Bronchial epithelial cell (primary cell): Measurements from ENCODE around the gene SLC66A2. TPM values are rescaled to one million over a fixed set of nuclear protein-coding genes. Genes with fewer than 3 reads are reported as not detected.

Experiments used
- DNase-seq: peaks from one replicate; pipeline ENCODE4 v3.0.0-alpha.2; 2010; ENCODE audit warnings: low read depth
- FAIRE-seq: peaks from 2 replicates; lab custom pipeline; 2011; peaks lifted over from hg19 to GRCh38; lab: Jason Lieb, UNC
- H3K27me3 ChIP-seq: 2 replicates; pipeline ENCODE4 v1.5.1; 2011; ENCODE audit warnings: low read length; ENCODE audit not compliant: control insufficient read depth, insufficient read depth
- H3K36me3 ChIP-seq: 2 replicates; pipeline ENCODE4 v1.5.1; 2011; ENCODE audit warnings: low read length; ENCODE audit not compliant: control insufficient read depth, insufficient read depth
- H3K4me3 ChIP-seq: 2 replicates; pipeline ENCODE4 v1.5.1; 2011; ENCODE audit warnings: mild to moderate bottlenecking, low read depth, low read length, control low read depth
- CTCF ChIP-seq: IDR thresholded peaks from 2 replicates; pipeline ENCODE4 v1.5.1; 2011; ENCODE audit warnings: mild to moderate bottlenecking, moderate library complexity, low read length, control low read depth, inconsistent platforms; ENCODE audit not compliant: insufficient read depth, severe bottlenecking
- total RNA-seq: library from RNA; depleted of rRNA; stranded (reverse); fragments of >200 nt; gene quantifications from 2 replicates; pipeline ENCODE4 v1.2.1, GENCODE V29; 2014

Gene SLC66A2
- total RNA-seq, 1 donor from 2014 or later, result 60.6 TPM

GRCh38 chr18:79982736-79983135 lies 31.3 kb upstream of the SLC66A2 start:
- Histone ChIP-seq H3K4me3 (no peak overlapping the region), H3K27me3 (no peaks in the 10 kb centered on the region), H3K36me3 (peaks cover 15% of the 10 kb centered on the region)
- no peak for DNase-seq
- TF ChIP-seq CTCF, result no peak
- no peak for FAIRE-seq

GRCh38 chr18:79980585-79980984 lies 29.1 kb upstream of the SLC66A2 start:
- FAIRE-seq, result no peak
- no peak for TF ChIP-seq CTCF
- peaks cover 11% of the 10 kb centered on the region for H3K36me3 ChIP-seq

GRCh38 chr18:79979843-79980242 lies 28.4 kb upstream of the SLC66A2 start:
- Histone ChIP-seq H3K27me3 (no peaks in the 10 kb centered on the region), H3K36me3 (peaks cover 13% of the 10 kb centered on the region), H3K4me3 (no peak overlapping the region)
- FAIRE-seq, result no peak
- DNase-seq, result no peak
- no peak for TF ChIP-seq CTCF

More at GRCh38 chr18:79980585-79980984, 29.1 kb upstream of the SLC66A2 start:
- Histone ChIP-seq H3K27me3 (no peaks in the 10 kb centered on the region), H3K4me3 (no peak overlapping the region)
- no peak for DNase-seq

DNA sequence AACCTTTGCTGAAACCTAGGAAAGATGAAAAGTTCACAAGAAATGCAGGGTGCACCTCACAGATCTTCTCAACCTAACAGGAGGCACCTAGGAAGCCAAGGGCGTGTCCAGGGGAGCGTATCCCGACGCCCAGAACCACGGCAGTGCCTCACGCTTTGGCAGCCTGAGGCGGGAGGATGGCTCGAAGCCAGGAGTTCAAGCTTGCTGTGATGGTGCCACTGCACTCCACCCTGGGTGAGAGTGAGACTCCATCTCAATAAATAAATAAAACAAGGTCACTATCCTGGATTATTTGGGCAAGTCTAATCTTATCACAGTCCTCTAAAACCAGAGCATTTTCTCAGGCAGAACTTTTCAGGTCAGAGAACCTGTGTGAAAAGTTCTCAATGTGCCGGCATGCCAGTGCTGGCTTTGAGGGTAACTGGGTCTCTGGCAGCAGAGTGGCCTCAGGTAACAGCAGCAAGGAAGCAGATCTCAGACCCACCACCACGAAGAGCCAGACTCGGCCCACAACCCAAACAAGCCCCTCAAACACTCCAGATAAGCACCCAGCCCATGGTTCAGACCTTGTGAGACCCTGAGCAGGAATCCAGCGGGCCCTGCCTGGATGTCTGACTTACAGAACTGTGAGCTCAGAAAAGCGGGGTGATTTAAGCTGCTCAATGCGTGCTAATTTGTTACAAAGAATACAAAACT lies 24.7 kb upstream of the SLC66A2 start:
- FAIRE-seq, result no peak
- no peak for TF ChIP-seq CTCF
- Histone ChIP-seq H3K36me3 (peaks cover 12% of the 10 kb centered on the region), H3K4me3 (no peak overlapping the region), H3K27me3 (no peaks in the 10 kb centered on the region)
- no peak for DNase-seq

DNA sequence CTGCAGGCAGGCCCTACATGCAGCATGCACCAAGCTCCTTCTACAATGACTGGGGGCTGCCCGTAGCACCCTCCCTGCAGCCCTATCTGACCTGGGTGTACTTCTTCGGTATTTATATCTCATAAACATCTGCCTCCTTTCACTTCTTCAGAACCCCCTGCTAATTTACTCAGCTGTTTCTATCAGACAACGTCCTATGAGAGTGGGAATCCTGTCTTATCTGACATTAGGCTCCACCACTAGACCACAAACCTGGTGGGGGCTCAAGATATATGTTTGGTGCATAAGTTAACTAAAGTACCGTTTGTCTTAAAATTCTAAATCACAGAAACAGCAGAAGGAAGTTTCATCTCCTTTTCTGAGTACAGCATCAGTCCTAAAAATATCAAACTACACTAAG lies 23.6 kb upstream of the SLC66A2 start:
- TF ChIP-seq CTCF, result no peak
- peaks cover 12% of the 10 kb centered on the region for H3K36me3 ChIP-seq
- no peak for FAIRE-seq

More for the DNA sequence above, 23.6 kb upstream of the SLC66A2 start:
- no peak for DNase-seq
- H3K4me3 ChIP-seq, result no peak overlapping the region
- H3K27me3 ChIP-seq, result no peaks in the 10 kb centered on the region
